ENCODE measurements around the gene COL1A2. TPM values are rescaled to one million over a fixed set of nuclear protein-coding genes. Genes with fewer than 3 reads are reported as not detected.

The COL1A2 gene
- total RNA-seq (2013) = 1.5 TPM
- polyA plus RNA-seq (not detected), polyA minus RNA-seq (not detected in 2 replicates), total RNA-seq (0 to 3.3 (median 0.21) reads per million in 11 experiments)

GRCh38 chr7:94394437-94395140, at the start of gene COL1A2:
TSS of gene COL1A2 (plus strand) at chr7:94394895. CDS start at chr7:94395032, 137 bp downstream.
- Mint-ChIP-seq H3K9me3 (peaks cover 0 to 2% (median 0%) of the 10 kb centered on the region in 7 donors), H3K27me3 (ENCODE audit: low read depth in 3 of 3) (peaks cover 26 to 36% (median 29%) of the 10 kb centered on the region in 3 donors), H3K4me1 (peaks cover 14% of the 10 kb centered on the region), H3K4me3 (peak within 1 kb of the TSS; percentile 9 to 75), H3K36me3 (no peaks in the 10 kb centered on the region), H3K27ac (no peak within 1 kb of the TSS)
- no peak within 1 kb of the TSS for H3K4me2 ChIP-seq (replicated peaks; ENCODE audit: extremely low read depth, low read length, poor library complexity, severe bottlenecking)
- 3% methylated on average over 24 of the region's 32 CpGs for WGBS (ENCODE audit: insufficient coverage)
- intact Hi-C loops (cut with micrococcal nuclease) = loop anchor here in 1 of 2 donors (5.0 kb wide), 1 partner anchor 492 kb away; no protein-coding TSS in a partner anchor
- peak within 1 kb of the TSS; percentile 41 for H2AFZ ChIP-seq (ENCODE audit: insufficient read depth, low read depth, low read length, poor library complexity, severe bottlenecking)
- no peak within 1 kb of the TSS for H3K9ac ChIP-seq (ENCODE audit: insufficient read depth, low read length, poor library complexity, severe bottlenecking)
- no peaks in the 10 kb centered on the region for H4K20me1 ChIP-seq (ENCODE audit: insufficient read depth, low read length)
- H3K4me1 ChIP-seq (ENCODE audit: control insufficient read depth in 1 of 2, insufficient read depth in 2 of 2, low read length in 2 of 2) = peaks cover 0 to 4% of the 10 kb centered on the region in 2 donors
- TF ChIP-seq, protein P1, sequence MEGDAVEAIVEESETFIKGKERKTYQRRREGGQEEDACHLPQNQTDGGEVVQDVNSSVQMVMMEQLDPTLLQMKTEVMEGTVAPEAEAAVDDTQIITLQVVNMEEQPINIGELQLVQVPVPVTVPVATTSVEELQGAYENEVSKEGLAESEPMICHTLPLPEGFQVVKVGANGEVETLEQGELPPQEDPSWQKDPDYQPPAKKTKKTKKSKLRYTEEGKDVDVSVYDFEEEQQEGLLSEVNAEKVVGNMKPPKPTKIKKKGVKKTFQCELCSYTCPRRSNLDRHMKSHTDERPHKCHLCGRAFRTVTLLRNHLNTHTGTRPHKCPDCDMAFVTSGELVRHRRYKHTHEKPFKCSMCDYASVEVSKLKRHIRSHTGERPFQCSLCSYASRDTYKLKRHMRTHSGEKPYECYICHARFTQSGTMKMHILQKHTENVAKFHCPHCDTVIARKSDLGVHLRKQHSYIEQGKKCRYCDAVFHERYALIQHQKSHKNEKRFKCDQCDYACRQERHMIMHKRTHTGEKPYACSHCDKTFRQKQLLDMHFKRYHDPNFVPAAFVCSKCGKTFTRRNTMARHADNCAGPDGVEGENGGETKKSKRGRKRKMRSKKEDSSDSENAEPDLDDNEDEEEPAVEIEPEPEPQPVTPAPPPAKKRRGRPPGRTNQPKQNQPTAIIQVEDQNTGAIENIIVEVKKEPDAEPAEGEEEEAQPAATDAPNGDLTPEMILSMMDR (IDR thresholded peaks at IDR 0.05) = no peak
- H3K4me3 ChIP-seq (replicated peaks in 1 of 3; ENCODE audit: low read depth in 2 of 3, low read length in 3 of 3) = no peak within 1 kb of the TSS
- H3K9me3 ChIP-seq (replicated peaks in 1 of 2; ENCODE audit: control insufficient read depth in 1 of 2, insufficient read depth in 1 of 2, low read length in 2 of 2) = no peaks in the 10 kb centered on the region
- peaks cover 9 to 29% of the 10 kb centered on the region in 2 donors for H3K27me3 ChIP-seq (ENCODE audit: control insufficient read depth in 2 of 2, insufficient read depth in 2 of 2, low read length in 2 of 2)
- H3K79me2 ChIP-seq (ENCODE audit: insufficient read depth, low read length) = no peaks in the 10 kb centered on the region
- no peak for DNase-seq
- no peaks in the 10 kb centered on the region for H3K36me3 ChIP-seq (replicated peaks in 1 of 2; ENCODE audit: control insufficient read depth in 1 of 2, insufficient read depth in 2 of 2, low read length in 2 of 2)
- H3K27ac ChIP-seq (ENCODE audit: low read depth in 1 of 2, low read length in 2 of 2) = no peak within 1 kb of the TSS

GRCh38 chr7:94345907-94346306, 48.8 kb upstream of the COL1A2 start:
- no peaks in the 10 kb centered on the region for H3K9me3 ChIP-seq (replicated peaks in 1 of 2; ENCODE audit: control insufficient read depth in 1 of 2, insufficient read depth in 1 of 2, low read length in 2 of 2)
- H4K20me1 ChIP-seq (ENCODE audit: insufficient read depth, low read length) = no peaks in the 10 kb centered on the region
- Mint-ChIP-seq H3K9me3 (peaks cover 0 to 5% (median 0%) of the 10 kb centered on the region in 7 donors), H3K4me1 (peaks cover 8% of the 10 kb centered on the region), H3K4me3 (no peak overlapping the region), H3K27me3 (ENCODE audit: low read depth in 3 of 3) (peaks cover 0 to 4% (median 0%) of the 10 kb centered on the region in 3 donors), H3K27ac (no peak overlapping the region), H3K36me3 (no peaks in the 10 kb centered on the region)
- no peak overlapping the region for H2AFZ ChIP-seq (ENCODE audit: insufficient read depth, low read depth, low read length, poor library complexity, severe bottlenecking)
- no peak for DNase-seq
- H3K27me3 ChIP-seq (ENCODE audit: control insufficient read depth in 2 of 2, insufficient read depth in 2 of 2, low read length in 2 of 2) = no peaks in the 10 kb centered on the region
- H3K36me3 ChIP-seq (replicated peaks in 1 of 2; ENCODE audit: control insufficient read depth in 1 of 2, insufficient read depth in 2 of 2, low read length in 2 of 2) = no peaks in the 10 kb centered on the region
- no peak overlapping the region for H3K27ac ChIP-seq (ENCODE audit: low read depth in 1 of 2, low read length in 2 of 2)
- no peak overlapping the region for H3K4me3 ChIP-seq (replicated peaks in 1 of 3; ENCODE audit: low read depth in 2 of 3, low read length in 3 of 3)
- no peak overlapping the region for H3K9ac ChIP-seq (ENCODE audit: insufficient read depth, low read length, poor library complexity, severe bottlenecking)
- TF ChIP-seq, protein P1 (IDR thresholded peaks at IDR 0.05) = no peak
- no peaks in the 10 kb centered on the region for H3K79me2 ChIP-seq (ENCODE audit: insufficient read depth, low read length)
- intact Hi-C loops (cut with micrococcal nuclease) = no loop called here
- no peak overlapping the region for H3K4me2 ChIP-seq (replicated peaks; ENCODE audit: extremely low read depth, low read length, poor library complexity, severe bottlenecking)
- no peaks in the 10 kb centered on the region for H3K4me1 ChIP-seq (ENCODE audit: control insufficient read depth in 1 of 2, insufficient read depth in 2 of 2, low read length in 2 of 2)
